Measurements from ENCODE around the gene ZBTB32.
"Not testable (repeated sequence)": the region's sequence is repeated elsewhere in the genome, so short reads cannot be mapped to it uniquely, and the experiment has no call there.

Gene ZBTB32

DNA sequence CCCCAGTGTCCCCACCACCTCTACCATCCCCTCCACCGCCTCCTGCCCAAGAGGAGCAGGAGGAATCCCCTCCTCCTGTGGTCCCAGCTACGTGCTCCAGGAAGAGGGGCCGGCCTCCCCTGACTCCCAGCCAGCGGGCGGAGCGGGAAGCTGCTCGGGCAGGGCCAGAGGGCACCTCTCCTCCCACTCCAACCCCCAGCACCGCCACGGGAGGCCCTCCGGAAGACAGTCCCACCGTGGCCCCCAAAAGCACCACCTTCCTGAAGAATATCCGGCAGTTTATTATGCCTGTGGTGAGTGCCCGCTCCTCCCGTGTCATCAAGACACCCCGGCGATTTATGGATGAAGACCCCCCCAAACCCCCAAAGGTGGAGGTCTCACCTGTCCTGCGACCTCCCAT, 16.3 kb downstream of the ZBTB32 start:
- no peak for DNase-seq

DNA sequence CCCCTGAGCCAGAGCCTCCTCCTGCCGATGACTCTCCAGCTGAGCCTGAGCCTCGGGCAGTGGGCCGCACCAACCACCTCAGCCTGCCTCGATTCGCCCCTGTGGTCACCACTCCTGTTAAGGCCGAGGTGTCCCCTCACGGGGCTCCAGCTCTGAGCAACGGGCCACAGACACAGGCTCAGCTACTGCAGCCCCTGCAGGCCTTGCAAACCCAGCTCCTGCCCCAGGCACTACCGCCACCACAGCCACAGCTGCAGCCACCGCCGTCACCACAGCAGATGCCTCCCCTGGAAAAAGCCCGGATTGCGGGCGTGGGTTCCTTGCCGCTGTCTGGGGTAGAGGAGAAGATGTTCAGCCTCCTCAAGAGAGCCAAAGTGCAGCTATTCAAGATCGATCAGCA, 17.0 kb downstream of the ZBTB32 start:
- DNase-seq = no peak

DNA sequence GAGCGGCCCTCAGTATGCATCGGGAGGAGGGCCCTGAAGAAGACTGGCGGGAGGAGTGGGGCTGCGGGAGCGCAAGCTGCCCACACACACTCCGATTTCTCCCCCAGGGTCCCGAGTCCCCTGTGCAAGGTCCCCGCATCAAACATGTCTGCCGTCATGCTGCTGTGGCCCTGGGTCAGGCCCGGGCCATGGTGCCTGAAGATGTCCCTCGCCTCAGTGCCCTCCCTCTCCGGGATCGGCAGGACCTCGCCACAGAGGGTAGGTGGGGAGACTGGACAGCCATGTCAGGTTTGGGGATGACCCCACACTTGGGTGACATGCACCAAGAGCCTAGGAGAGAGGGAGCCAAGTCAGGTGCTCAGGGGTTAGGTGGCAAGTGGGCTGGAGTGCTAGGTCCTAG, 18.1 kb downstream of the ZBTB32 start:
- DNase-seq = no peak

DNA sequence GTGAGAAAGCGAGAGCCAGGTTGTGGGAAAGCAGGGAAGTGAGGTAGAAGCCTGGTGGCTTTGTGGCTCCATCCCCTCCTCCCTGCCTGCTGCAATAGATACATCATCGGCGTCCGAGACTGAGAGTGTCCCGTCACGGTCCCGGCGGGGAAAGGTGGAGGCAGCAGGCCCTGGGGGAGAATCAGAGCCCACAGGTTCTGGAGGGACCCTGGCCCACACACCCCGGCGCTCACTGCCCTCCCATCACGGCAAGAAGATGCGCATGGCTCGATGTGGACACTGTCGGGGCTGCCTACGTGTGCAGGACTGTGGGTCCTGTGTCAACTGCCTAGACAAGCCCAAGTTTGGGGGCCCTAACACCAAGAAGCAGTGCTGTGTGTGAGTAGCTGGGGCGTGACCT, 18.5 kb downstream of the ZBTB32 start:
- DNase-seq = no peak

DNA sequence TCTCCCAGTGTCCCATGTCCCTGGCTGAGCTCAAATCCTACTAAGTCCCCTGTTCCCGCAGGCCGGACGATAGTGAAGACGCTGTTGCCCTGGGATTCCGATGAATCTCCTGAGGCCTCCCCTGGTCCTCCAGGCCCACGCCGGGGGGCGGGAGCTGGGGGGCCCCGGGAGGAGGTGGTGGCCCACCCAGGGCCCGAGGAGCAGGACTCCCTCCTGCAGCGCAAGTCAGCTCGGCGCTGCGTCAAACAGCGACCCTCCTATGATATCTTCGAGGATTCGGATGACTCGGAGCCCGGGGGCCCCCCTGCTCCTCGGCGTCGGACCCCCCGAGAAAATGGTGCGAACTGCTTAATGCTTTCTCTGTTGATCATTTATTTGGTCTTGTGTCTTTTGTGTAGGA, 19.3 kb downstream of the ZBTB32 start:
- no peak for DNase-seq

DNA sequence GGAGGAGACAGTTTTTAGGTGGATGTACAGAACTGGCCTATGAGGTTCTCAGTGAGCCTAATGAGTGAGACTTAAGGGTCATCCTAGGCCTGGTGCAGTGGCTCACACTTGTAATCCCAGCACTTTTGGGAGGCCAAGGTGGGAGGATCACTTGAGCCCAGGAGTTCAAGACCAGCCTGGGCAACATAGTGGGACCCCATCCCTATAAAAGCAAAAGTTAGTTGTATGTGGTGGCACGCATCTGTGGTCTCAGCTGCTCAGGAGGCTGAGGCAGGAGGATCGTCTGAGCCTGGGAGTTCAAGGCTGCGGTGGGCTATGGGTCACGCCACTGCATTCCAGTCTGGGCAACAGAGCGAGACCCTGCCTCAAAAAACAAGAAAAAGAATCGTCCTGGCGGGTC, 19.8 kb downstream of the ZBTB32 start:
- DNase-seq = not testable (repeated sequence)

DNA sequence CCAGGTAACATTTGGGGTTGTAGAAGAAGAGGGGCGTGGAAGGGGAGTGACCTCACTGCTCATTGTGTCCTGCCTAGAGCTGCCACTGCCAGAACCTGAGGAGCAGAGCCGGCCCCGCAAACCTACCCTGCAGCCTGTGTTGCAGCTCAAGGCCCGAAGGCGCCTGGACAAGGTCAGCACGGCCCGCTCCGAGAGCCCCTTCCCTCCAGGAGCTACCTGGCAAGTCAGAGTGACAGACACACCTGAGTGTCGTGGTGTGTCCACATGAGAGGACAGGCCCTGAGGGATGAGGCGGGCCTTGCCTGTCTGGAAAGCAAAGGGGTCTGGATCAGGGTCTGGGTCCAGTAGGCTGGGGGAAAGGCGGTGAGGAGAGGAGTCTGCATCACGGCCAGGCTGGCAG, 20.2 kb downstream of the ZBTB32 start:
- DNase-seq = no peak

DNA sequence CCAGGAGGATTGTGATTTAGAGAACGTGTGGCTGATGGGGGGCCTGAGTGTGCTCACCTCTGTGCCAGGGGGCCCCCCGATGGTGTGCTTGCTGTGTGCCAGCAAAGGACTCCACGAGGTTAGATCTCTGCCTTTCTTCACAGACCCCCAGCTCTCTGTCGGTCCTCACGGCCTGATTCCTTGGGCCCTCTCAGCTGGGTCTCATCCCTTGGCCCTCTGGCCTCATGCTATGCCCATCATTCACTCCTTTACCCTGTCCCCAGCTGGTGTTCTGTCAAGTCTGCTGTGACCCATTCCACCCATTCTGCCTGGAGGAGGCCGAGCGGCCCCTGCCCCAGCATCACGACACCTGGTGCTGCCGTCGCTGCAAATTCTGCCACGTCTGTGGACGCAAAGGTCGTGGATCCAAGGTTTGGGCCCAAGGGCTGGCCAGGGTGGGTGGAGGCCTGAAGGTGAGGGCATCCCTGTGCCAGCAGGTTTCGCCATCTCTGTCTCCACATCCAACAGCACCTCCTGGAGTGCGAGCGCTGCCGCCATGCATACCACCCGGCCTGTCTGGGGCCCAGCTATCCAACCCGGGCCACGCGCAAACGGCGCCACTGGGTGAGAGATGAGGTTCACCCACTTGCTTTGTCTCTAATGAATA, 21.0 kb downstream of the ZBTB32 start:
- DNase-seq = no peak

DNA sequence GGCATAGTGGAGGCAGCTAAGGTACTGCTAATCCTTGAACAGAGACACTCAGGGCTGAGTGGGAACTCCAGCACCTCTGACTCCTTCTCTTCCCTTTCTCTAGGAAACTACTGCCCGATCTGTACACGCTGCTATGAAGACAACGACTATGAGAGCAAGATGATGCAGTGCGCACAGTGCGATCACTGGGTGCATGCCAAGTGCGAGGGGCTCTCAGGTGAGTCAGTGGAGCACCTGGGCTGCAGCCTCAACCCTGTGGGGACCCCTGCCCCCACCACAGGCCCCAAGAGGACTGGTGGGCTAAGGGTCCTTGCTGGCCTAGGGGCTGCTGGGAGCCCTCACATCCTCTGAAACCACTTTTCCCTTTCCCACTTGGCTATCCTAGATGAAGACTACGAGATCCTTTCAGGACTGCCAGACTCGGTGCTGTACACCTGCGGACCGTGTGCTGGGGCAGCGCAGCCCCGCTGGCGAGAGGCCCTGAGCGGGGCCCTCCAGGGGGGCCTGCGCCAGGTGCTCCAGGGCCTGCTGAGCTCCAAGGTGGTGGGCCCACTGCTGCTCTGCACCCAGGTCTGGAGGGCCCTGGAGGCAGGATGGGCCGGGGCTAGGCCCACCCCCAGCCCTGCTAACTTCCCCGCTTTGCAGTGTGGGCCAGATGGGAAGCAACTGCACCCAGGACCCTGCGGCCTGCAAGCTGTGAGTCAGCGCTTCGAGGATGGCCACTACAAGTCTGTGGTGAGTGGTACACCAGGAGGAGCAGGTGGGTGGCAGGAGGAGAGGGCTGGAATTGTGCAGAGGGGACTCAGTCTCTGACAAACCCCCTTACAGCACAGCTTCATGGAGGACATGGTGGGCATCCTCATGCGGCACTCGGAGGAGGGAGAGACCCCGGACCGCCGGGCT, 22.9 kb downstream of the ZBTB32 start:
- no peak for DNase-seq

DNA sequence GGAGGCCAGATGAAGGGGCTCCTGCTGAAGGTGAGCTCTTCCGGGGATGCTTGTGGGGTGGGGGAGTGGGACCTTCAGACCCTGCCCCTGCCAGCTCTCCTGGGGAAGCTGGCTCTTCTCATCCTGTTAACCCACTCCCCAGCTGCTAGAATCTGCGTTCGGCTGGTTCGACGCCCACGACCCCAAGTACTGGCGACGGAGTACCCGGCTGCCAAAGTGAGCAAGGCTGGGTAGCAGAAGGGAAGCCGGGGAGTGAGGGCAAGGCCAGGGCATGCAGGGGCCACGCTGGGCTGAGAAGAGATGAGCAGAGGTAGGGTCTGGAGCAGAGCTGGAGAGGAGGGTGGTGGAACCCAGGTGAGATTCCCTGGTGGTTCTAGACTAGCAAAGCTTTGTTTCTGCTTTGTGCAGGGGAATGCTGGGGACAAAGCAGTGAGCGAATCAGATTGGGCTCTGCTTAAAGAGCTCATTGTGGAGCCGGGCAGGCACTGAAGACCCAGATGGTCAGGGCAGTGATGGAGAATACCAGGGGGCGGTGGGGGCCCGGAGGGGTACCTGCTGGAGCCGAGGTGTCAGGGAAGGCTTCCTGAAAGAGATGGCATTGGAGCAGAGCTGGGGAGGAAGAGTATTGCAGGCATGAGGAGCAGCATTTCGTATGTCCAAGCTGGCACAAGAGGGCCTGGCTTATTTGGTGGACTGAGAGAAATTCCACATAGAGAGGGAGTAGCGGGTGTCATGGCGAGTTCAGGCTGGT, 23.8 kb downstream of the ZBTB32 start:
- DNase-seq = no peak

DNA sequence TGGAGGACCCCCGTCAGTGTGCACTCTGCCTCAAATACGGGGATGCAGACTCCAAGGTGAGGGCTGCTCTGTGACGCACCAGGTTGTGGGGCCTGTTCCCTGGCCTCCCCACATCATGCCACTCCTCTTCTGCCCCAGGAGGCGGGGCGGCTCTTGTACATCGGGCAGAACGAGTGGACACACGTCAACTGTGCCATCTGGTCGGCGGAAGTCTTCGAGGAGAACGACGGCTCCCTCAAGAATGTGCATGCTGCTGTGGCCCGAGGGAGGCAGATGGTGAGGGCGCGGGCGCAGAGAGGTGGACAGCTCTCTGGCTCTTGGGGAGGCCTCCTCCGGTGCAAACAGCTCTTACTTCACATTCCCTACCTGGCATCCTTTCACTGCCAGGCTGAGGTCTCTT, 24.7 kb downstream of the ZBTB32 start:
- no peak for DNase-seq

DNA sequence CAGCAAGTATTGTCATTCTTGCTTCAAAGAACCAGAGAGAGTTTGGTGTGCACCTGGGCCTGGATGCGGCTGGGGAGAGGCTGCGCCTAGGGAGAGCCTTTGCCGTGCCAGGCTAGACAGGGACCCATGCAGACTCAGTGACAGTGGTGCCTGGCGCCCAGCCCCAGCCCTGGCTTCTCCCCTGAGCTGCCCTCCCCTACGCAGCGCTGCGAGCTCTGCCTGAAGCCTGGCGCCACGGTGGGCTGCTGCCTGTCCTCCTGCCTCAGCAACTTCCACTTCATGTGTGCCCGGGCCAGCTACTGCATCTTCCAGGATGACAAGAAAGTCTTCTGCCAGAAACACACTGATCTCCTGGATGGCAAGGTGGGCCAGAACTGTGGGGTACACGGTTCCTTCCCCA, 25.4 kb downstream of the ZBTB32 start:
- no peak for DNase-seq

DNA sequence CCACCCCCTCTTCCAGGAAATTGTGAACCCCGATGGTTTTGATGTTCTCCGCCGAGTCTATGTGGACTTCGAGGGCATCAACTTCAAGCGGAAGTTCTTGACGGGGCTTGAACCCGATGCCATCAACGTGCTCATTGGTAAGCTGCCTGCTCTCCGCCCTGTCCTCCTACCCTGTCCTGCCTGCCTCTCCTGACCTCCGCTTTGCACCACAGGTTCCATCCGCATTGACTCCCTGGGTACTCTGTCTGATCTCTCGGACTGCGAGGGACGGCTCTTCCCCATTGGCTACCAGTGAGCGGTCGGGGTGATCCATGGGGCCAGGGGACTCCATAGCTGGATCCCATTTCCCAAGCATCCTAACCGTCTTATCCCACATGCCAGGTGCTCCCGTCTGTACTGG, 26.0 kb downstream of the ZBTB32 start:
- no peak for DNase-seq

DNA sequence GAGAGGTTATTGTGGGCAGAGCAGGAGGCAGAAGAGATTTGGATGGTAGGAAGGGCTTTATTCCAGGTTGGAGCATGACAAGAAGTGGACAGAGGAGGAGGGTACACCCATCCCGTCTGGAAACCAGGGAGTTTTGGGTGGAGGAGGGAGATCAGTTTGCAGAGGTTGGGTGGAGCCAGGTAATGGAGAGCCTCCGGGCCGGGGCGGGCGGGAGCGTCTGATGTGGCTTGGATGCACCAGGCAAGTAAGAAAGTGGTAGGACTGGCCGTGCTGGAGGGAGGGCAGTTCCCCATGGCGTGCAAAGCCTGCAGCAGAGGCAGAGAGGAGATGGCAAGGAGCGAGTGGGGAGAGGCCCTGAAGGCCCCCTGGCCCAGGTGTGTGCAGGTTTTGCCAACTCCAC, 27.0 kb downstream of the ZBTB32 start:
- DNase-seq = no peak

DNA sequence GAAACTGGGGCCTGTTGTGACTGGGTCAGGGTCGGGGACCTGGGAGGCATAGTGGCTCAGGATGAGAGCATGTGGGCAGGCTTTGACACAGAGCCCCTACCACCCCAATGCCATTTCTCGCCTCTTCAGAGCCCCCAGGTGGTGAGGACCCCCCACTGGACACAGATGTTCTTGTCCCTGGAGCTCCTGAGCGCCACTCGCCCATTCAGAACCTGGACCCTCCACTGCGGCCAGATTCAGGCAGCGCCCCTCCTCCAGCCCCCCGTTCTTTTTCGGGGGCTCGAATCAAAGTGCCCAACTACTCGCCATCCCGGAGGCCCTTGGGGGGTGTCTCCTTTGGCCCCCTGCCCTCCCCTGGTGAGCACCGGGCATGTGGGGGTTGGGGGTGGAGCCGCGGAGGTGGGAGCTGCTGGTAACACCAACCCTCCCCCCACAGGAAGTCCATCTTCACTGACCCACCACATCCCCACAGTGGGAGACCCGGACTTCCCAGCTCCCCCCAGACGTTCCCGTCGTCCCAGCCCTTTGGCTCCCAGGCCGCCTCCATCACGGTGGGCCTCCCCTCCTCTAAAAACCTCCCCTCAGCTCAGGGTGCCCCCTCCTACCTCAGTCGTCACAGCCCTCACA, 27.5 kb downstream of the ZBTB32 start:
- DNase-seq = no peak

DNA sequence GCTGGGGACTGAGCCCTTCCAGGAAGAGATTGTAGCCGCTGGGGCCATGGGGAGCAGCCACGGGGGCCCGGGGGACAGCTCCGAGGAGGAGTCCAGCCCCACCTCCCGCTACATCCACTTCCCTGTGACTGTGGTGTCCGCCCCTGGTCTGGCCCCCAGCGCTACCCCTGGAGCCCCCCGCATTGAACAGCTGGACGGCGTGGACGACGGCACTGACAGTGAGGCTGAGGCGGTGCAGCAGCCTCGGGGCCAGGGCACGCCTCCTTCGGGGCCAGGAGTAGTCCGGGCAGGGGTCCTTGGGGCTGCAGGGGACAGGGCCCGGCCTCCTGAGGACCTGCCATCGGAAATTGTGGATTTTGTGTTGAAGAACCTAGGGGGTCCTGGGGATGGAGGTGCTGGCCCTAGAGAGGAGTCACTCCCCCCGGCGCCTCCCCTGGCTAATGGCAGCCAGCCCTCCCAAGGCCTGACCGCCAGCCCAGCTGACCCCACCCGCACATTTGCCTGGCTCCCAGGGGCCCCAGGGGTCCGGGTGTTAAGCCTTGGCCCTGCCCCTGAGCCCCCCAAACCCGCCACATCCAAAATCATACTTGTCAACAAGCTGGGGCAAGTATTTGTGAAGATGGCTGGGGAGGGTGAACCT, 28.3 kb downstream of the ZBTB32 start:
- no peak for DNase-seq

DNA sequence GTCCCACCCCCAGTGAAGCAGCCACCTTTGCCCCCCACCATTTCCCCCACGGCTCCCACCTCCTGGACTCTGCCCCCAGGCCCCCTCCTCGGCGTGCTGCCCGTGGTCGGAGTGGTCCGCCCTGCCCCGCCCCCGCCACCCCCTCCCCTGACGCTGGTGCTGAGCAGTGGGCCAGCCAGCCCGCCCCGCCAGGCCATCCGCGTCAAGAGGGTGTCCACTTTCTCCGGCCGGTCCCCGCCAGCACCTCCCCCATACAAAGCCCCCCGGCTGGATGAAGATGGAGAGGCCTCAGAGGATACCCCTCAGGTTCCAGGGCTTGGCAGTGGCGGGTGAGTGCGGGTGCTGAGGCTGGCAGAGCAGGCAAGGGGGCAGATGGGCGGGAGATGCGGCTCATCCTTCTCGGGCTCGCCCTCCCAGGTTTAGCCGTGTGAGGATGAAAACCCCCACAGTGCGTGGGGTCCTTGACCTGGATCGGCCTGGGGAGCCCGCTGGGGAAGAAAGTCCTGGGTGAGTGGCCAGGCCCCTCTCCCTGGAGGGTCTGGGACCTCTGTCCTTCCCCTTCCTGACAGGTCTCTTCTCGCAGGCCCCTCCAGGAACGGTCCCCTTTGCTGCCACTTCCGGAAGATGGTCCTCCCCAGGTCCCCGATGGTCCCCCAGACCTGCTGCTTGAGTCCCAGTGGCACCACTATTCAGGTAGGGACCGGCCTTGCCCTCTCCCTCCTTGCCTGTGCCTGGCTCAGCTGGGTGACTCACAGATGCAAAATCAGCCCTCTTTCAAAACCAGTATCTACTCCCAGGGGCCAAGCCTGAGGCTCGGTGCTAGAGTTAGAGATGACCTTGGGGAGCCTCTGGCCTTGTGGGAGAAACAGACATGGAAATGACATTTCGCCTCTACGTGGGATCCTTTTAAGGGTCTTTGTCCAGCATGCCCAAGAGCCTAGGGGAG, 29.1 kb downstream of the ZBTB32 start:
- no peak for DNase-seq

DNA sequence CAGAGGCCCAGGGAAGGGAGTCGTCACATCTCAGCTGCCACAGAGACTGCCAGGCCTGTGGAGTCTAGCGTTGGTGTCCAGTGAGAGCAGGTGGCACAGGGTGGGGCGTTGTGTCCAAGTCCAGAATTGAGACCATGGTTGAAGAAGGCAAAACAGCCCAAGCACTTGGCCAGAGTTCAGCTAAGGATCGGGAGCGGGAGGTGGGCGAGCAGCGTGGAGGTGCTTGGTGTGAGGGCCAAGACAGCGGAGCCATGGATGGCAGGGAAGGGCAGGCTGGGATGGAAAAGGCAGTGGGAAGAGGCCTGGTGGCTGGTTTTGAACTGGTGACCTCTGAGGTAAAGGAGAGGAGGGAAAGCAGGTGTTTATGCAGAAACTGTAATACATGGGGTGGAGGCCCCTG, 29.9 kb downstream of the ZBTB32 start:
- no peak for DNase-seq

DNA sequence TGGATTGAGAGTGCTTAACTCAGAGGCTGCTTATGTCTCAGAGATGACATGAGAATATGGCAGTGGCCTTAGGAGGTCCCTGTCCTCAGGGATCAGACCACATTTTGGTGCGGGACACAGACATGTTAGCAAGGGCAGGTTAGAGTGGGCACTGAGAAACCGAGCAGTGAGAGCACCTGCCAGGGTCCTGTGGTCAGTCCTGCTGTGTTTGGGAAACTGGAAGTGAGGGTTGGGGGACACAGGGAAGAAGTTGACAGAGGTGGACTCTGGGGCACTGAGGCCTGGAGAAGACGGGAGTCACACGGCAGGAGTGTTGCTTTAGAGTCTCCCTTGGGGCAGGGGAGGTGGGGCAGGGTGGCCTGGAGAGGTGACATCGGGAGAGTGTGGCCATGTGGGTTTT, 30.5 kb downstream of the ZBTB32 start:
- DNase-seq = no peak

DNA sequence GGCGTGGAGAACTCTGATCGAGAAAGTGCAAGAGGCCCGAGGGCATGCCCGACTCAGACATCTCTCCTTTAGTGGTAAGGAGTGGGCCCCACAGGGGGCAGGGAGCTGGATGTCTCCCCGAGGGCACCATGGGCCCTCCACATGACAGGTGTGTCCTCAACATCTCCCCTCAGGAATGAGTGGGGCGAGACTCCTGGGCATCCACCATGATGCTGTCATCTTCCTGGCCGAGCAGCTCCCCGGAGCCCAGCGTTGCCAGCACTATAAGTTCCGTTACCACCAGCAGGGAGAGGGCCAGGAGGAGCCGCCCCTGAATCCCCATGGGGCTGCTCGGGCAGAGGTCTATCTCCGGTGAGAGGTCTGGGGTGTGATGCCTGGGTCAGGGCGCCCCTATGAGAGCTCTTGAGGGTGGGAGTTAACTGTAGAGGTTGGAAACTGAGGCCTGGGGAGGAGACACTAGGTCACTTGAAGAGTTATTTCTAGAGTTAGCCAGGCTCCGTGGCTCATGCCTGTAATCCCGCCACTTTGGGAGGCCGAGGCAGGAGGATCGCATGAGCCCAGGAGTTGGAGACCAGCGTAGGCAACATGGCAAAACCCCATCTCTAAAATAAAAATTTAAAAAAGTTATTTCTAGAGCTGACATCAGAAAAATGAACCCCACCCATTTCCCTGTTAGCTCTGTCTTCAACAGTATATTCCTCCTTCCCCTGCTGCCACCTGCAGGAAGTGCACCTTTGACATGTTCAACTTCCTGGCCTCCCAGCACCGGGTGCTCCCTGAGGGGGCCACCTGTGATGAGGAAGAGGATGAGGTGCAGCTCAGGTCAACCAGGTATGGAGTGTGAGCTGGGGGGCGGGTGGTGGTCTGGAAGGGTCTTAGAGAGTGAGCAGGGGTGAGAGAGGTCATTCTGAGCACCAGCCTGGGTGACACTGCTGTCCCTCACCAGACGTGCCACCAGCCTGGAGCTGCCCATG, 32.8 kb downstream of the ZBTB32 start:
- DNase-seq = no peak
